ENCODE data around the gene PEAR1. TPM values are rescaled to one million over a fixed set of nuclear protein-coding genes. Genes with fewer than 3 reads are reported as not detected.

Gene PEAR1
- polyA plus RNA-seq, 2 of the 4 experiments (the other 2 are of a cell fraction) = 1.7 to 5.0 TPM

DNA sequence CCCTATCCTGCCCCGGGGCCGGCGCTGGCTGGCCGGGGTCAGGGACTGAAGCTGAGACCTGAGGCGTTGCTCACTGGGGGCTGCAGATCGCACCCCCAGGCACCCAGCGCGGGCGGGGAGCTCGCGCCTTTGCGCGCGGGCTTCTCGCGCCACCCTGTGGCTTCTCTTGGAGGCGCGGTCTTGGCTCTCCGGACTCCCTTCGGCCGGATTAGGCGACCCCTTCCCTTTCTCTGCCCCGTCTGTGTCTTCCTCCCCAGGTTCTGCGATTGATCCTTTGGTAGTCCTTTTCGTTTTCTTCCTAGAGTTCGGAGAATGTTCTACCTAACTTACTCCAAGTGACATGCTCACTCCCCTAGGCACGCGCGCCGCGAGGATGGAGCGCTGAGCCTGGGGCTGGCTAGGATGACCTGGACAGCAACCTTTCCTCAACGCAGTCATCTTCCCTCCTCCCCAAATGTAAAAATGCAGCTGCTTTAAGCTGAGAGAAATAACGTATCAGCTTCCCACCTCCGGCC is 33.3 kb upstream of the PEAR1 start:
- ATAC-seq = peak; percentile 73 to 87
- FAIRE-seq = no peak
- TF ChIP-seq GATA3 (IDR thresholded peaks at IDR 0.05; ENCODE audit: borderline replicate concordance) (no peak), MYC (IDR thresholded peaks at IDR 0.05; ENCODE audit: borderline replicate concordance, low read length) (no peak), FOSB (CRISPR knock-in tag; IDR thresholded peaks at IDR 0.05) (no peak), SREBF2 (IDR thresholded peaks at IDR 0.05) (no peak), ZSCAN20 (CRISPR knock-in tag; IDR thresholded peaks at IDR 0.05) (no peak), MAFK (IDR thresholded peaks at IDR 0.05; ENCODE audit: partially characterized antibody) (no peak), CTCF (IDR thresholded peaks at IDR 0.05) (peak; percentile 96), SMC3 (IDR thresholded peaks at IDR 0.05) (peak; percentile 92), RAD21 (conservative IDR thresholded peaks at IDR 0.05 in 1 of 2, IDR thresholded peaks at IDR 0.05 in 1 of 2) (peak; percentile 79 to 92), JUNB (IDR thresholded peaks at IDR 0.05) (no peak), ZFP36 (IDR thresholded peaks at IDR 0.05; ENCODE audit: borderline replicate concordance, partially characterized antibody) (no peak), CBX2 (IDR thresholded peaks at IDR 0.05; ENCODE audit: borderline replicate concordance, low read depth) (no peak)
- TF ChIP-seq, protein P1, sequence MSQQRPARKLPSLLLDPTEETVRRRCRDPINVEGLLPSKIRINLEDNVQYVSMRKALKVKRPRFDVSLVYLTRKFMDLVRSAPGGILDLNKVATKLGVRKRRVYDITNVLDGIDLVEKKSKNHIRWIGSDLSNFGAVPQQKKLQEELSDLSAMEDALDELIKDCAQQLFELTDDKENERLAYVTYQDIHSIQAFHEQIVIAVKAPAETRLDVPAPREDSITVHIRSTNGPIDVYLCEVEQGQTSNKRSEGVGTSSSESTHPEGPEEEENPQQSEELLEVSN (IDR thresholded peaks at IDR 0.05; ENCODE audit: borderline replicate concordance, low read depth) = 0 out of 2 replicates have a peak, but pooled peaks have one; percentile 34
- H3K4me1 ChIP-seq = peaks cover 8% of the 10 kb centered on the region; the same call in 1 of the 3 replicates
- peak overlapping the region in 1 of 2 experiments; percentile 59; a peak in 3 of 6 replicates for H3K27ac ChIP-seq
- ChIA-PET CTCF (interaction anchor here (0.6 to 20.9 kb wide), 65 partner anchors 7 to 479 kb away, joined by 3 to 480 read pairs (median 5); partner anchors contain the start of genes HAPLN2, ISG20L2, LRRC71 and METTL25B), POLR2A (interaction anchor here (1.0 to 1.4 kb wide), 7 partner anchors 30 to 132 kb away, joined by 3 to 10 read pairs (median 4); partner anchors contain the start of genes ISG20L2, METTL25B, MRPL24 and PRCC)
- no peaks in the 10 kb centered on the region for H3K9me3 ChIP-seq
- peak; percentile 48 to 70 for DNase-seq (ENCODE audit: low read depth in 1 of 2, low spot score in 1 of 2)
- H3K4me2 ChIP-seq = peak overlapping the region; percentile 94
- WGBS (ENCODE audit: missing lambda C conversion rate) = 3% methylated on average over 27 of the region's 35 CpGs
- peak overlapping the region; percentile 46 for H3K4me3 ChIP-seq

DNA sequence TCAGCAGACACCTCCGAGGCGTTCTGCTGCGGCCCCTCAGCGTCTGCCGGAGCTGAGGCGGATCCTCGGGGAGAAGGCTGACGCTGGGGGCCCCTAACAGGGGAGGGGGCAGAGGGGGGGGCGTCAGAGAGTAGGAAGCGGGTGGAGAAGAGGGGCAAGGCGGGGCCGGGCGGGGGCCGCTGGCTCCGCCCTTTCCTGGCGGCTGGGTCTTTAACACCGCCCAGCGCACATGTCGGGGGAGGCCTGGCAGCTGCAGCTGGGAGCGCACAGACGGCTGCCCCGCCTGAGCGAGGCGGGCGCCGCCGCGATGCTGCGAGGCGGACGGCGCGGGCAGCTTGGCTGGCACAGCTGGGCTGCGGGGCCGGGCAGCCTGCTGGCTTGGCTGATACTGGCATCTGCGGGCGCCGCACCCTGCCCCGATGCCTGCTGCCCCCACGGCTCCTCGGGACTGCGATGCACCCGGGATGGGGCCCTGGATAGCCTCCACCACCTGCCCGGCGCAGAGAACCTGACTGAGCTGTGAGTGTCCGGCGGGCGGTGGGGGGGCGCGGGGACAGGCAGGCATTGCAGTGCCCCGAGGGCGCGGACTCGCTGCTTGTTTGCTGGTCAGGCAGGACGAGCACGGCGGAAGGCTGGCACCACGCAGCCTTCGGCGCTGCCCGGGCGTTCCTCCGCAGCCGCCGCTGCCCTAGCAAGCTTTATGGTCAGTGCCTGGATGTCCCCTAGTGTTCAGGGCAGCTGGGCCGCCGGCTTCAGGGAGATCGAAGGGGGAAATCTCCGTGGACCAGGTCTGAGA is 32.7 kb upstream of the PEAR1 start, which contains the start of gene NTRK1:
Gene NTRK1 (plus strand): TSS at position 238 of the 796 bp plus-strand sequence. CDS start 70 bp downstream, at position 308.
- 71% methylated on average over 18 of the region's 69 CpGs for WGBS (ENCODE audit: missing lambda C conversion rate)
- peak within 1 kb of the TSS in 1 of 2 experiments; percentile 59; a peak in 3 of 6 replicates for H3K27ac ChIP-seq
- CTCF ChIA-PET = interaction anchor here (0.6 to 20.9 kb wide), 50 partner anchors 8 to 480 kb away, joined by 3 to 480 read pairs (median 8); partner anchors contain the start of genes HAPLN2, ISG20L2, LRRC71 and METTL25B

More for the DNA sequence above, 32.7 kb upstream of the PEAR1 start, which contains the start of gene NTRK1:
- POLR2A ChIA-PET = interaction anchor here (1.0 to 1.4 kb wide), 5 partner anchors 29 to 120 kb away, joined by 3 to 4 read pairs (median 4); partner anchors contain the start of genes MRPL24 and PRCC
- H3K4me2 ChIP-seq = peak within 1 kb of the TSS; percentile 94
- peak within 1 kb of the TSS; percentile 46 for H3K4me3 ChIP-seq
- peaks cover 8% of the 10 kb centered on the region; the same call in 1 of the 3 replicates for H3K4me1 ChIP-seq
- FAIRE-seq (no peak), DNase-seq (ENCODE audit: low read depth in 1 of 2, low spot score in 1 of 2) (peak; percentile 21 to 58), ATAC-seq (peak; percentile 51 to 75)
- TF ChIP-seq MAX (IDR thresholded peaks at IDR 0.05) (peak; percentile 63; the same call in 1 of the 2 replicates), HOXB5 (CRISPR knock-in tag; IDR thresholded peaks at IDR 0.05) (no peak), KDM5A (IDR thresholded peaks at IDR 0.05) (no peak), ZSCAN20 (CRISPR knock-in tag; IDR thresholded peaks at IDR 0.05) (no peak), FOXS1 (CRISPR knock-in tag; IDR thresholded peaks at IDR 0.05) (no peak)
- TF ChIP-seq, protein P2, sequence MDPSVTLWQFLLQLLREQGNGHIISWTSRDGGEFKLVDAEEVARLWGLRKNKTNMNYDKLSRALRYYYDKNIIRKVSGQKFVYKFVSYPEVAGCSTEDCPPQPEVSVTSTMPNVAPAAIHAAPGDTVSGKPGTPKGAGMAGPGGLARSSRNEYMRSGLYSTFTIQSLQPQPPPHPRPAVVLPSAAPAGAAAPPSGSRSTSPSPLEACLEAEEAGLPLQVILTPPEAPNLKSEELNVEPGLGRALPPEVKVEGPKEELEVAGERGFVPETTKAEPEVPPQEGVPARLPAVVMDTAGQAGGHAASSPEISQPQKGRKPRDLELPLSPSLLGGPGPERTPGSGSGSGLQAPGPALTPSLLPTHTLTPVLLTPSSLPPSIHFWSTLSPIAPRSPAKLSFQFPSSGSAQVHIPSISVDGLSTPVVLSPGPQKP (IDR thresholded peaks at IDR 0.05; ENCODE audit: low read depth, low read length) = no peak
- H3K9me3 ChIP-seq = no peaks in the 10 kb centered on the region

Measured in A549 (cell line).